HG02623 (cell line): ENCODE measurements around the gene DHRS2.

ENCODE experiments used
- ATAC-seq: cut with Tn5 transposase; IDR thresholded peaks from one replicate; pipeline ENCODE4 v1.9.1; 2021; ENCODE audit warnings: moderate library complexity; ENCODE audit not compliant: unreplicated experiment

Gene DHRS2

GRCh38 chr14:23612354-23612732 lies 23.8 kb upstream of the DHRS2 start:
- ATAC-seq: no peak

- no peak for ATAC-seq
These were observed 23.4 kb upstream of the DHRS2 start for GRCh38 chr14:23612802-23613201.

- no peak for ATAC-seq
These were observed 22.7 kb upstream of the DHRS2 start for GRCh38 chr14:23613242-23614070.

- ATAC-seq: no peak
These were observed 21.8 kb upstream of the DHRS2 start for GRCh38 chr14:23614395-23614828.

- no peak for ATAC-seq
These were observed 20.3 kb upstream of the DHRS2 start for GRCh38 chr14:23615856-23616255.

GRCh38 chr14:23617539-23617938 lies 18.6 kb upstream of the DHRS2 start:
- ATAC-seq: no peak

GRCh38 chr14:23618415-23618988 lies 17.7 kb upstream of the DHRS2 start:
- ATAC-seq: no peak

- ATAC-seq: no peak
These were observed 15.9 kb upstream of the DHRS2 start for GRCh38 chr14:23620177-23620702.

- ATAC-seq: no peak
These were observed 14.8 kb upstream of the DHRS2 start for GRCh38 chr14:23621204-23621931.

- ATAC-seq: no peak
These were observed 14.0 kb upstream of the DHRS2 start for GRCh38 chr14:23621932-23622730.

- ATAC-seq: no peak
These were observed 13.2 kb upstream of the DHRS2 start for GRCh38 chr14:23622990-23623389.

- ATAC-seq: no peak
These were observed 12.2 kb upstream of the DHRS2 start for GRCh38 chr14:23623962-23624361.

- no peak for ATAC-seq
These were observed 11.2 kb upstream of the DHRS2 start for GRCh38 chr14:23624830-23625404.

GRCh38 chr14:23626946-23627345 lies 9.2 kb upstream of the DHRS2 start:
- ATAC-seq: no peak

- no peak for ATAC-seq
These were observed 8.2 kb upstream of the DHRS2 start for GRCh38 chr14:23627961-23628360.

GRCh38 chr14:23629204-23629603 lies 7.0 kb upstream of the DHRS2 start:
- no peak for ATAC-seq

GRCh38 chr14:23629832-23630396 lies 6.2 kb upstream of the DHRS2 start:
- no peak for ATAC-seq

GRCh38 chr14:23630687-23631086 lies 5.5 kb upstream of the DHRS2 start:
- ATAC-seq: no peak

- ATAC-seq: no peak
These were observed 4.9 kb upstream of the DHRS2 start for GRCh38 chr14:23631234-23631633.
